Stimulated activated CD4-positive, alpha-beta T cell treated with anti-CD3 and anti-CD28 coated beads, Interleukin-12 subunit alpha, Interleukin-12 subunit beta, amount 100 ng/mL, for 48 hours (primary cell): ENCODE results near the gene TDRD9.

Source experiments
- DNase-seq, 3 donors: peaks; one replicate each; pipeline ENCODE4 v3.0.0-alpha.2; 2020; ENCODE audit warnings: low read depth in 2 of 3, low spot score in 1 of 3

The TDRD9 gene

GRCh38 chr14:104101086-104101621 is 172.9 kb downstream of the TDRD9 start:
- no peak for DNase-seq

- DNase-seq: no peak
Observed at GRCh38 chr14:104101651-104102281, 173.5 kb downstream of the TDRD9 start.
